GM12878 (cell line): ENCODE measurements around the gene SLC25A3. TPM values are rescaled to one million over a fixed set of nuclear protein-coding genes. Genes with fewer than 3 reads are reported as not detected.
"Not testable (repeated sequence)": the region's sequence is repeated elsewhere in the genome, so short reads cannot be mapped to it uniquely, and the experiment has no call there.

Source experiments
- ATAC-seq: fragments of 200-7000 bp; cut with Tn5 transposase; 3 replicates; pipeline ENCODE4 v1.9.1; 2020; ENCODE audit warnings: mild to moderate bottlenecking, moderate library complexity
- BruUV-seq: library from RNA; stranded (reverse); fragments of 400-500 nt; replicated peaks from 2 replicates; lab custom pipeline; 2021; lab: Mats Ljungman, UMichigan
- CTCF ChIA-PET: fragments of 300-600 bp; sonication (Branson Sonifier 250); formaldehyde crosslinking; extraction: SDS; loops from one replicate; lab custom pipeline; 2021; ENCODE audit warnings: inconsistent platforms; lab: Yijun Ruan, JAX
- POLR2A ChIA-PET: fragments of 350-600 bp; formaldehyde crosslinking; extraction: SDS; loops from one replicate; lab custom pipeline; 2021; ENCODE audit warnings: inconsistent platforms; lab: Charles Lee
- RAD21 ChIA-PET: fragments of 300-600 bp; sonication (Branson Sonifier 250); formaldehyde crosslinking; loops from one replicate; lab custom pipeline; 2023; ENCODE audit warnings: antibody characterized with exemption; ENCODE audit not compliant: unreplicated experiment; lab: Charles Lee
- SMC1A ChIA-PET: fragments of 300-600 bp; sonication (Branson Sonifier 250); formaldehyde crosslinking; loops from one replicate; lab custom pipeline; 2023; ENCODE audit not compliant: unreplicated experiment, uncharacterized antibody; lab: Charles Lee
- DNase-seq: peaks from one replicate; pipeline ENCODE4 v3.0.0-alpha.2; 2011; ENCODE audit warnings: low read depth, low spot score
- FAIRE-seq: peaks from 3 replicates; lab custom pipeline; 2011; peaks lifted over from hg19 to GRCh38; lab: Jason Lieb, UNC
- H2AFZ ChIP-seq: 2 replicates; pipeline ENCODE4 v1.6.0; 2011; ENCODE audit warnings: low read depth, low read length, control low read depth; ENCODE audit not compliant: control insufficient read depth
- H3K27ac ChIP-seq: 2 replicates; pipeline ENCODE4 v1.5.1; 2011; ENCODE audit warnings: control low read depth; ENCODE audit not compliant: control insufficient read depth, insufficient read depth
- H3K27me3 ChIP-seq, 2 experiments: replicated peaks in 1 of 2; 2 replicates each; pipeline versions ENCODE4 v1.6.0 to v1.6.1; 2011; ENCODE audit warnings: low read length in 1 of 2; ENCODE audit not compliant: control insufficient read depth in 2 of 2, insufficient read depth in 2 of 2
- H3K36me3 ChIP-seq, 2 experiments: 2 replicates each; pipeline ENCODE4 v1.5.1; 2011; ENCODE audit warnings: low read length in 1 of 2; ENCODE audit not compliant: control insufficient read depth in 2 of 2, insufficient read depth in 2 of 2
- H3K4me1 ChIP-seq: 2 replicates; pipeline ENCODE4 v1.6.1; 2011; ENCODE audit warnings: mild to moderate bottlenecking, low read length, moderate library complexity, mixed read lengths; ENCODE audit not compliant: control insufficient read depth, insufficient read depth
- H3K4me2 ChIP-seq: 2 replicates; pipeline ENCODE4 v1.6.0; 2011; ENCODE audit warnings: control low read depth; ENCODE audit not compliant: control insufficient read depth, insufficient read depth
- H3K4me3 ChIP-seq: fragments of 200-600 bp; sonication (generic); 2 replicates; pipeline ENCODE4 v1.5.1; 2016
- H3K79me2 ChIP-seq: 2 replicates; pipeline ENCODE4 v1.6.0; 2011; ENCODE audit warnings: low read length; ENCODE audit not compliant: control insufficient read depth, insufficient read depth
- H3K9ac ChIP-seq: 2 replicates; pipeline ENCODE4 v1.8.0; 2011; ENCODE audit warnings: low read length, control low read depth, mixed read lengths; ENCODE audit not compliant: control insufficient read depth, insufficient read depth
- H3K9me3 ChIP-seq: replicated peaks from 3 replicates; pipeline ENCODE4 v1.5.1; 2011; ENCODE audit warnings: mild to moderate bottlenecking, low read length; ENCODE audit not compliant: control insufficient read depth, insufficient read depth
- H4K20me1 ChIP-seq: 2 replicates; pipeline ENCODE4 v1.6.0; 2011; ENCODE audit not compliant: control insufficient read depth, insufficient read depth
- MYC ChIP-seq: IDR thresholded peaks from 2 replicates; pipeline ENCODE4 v1.6.1; 2011; ENCODE audit warnings: mild to moderate bottlenecking, low read length, moderate library complexity, inconsistent platforms; ENCODE audit not compliant: insufficient read depth, insufficient replicate concordance, insufficient read length, severe bottlenecking
- RAD21 ChIP-seq: IDR thresholded peaks from 2 replicates; pipeline ENCODE4 v1.6.1; 2011; ENCODE audit warnings: mild to moderate bottlenecking, low read depth, low read length, moderate library complexity; ENCODE audit not compliant: insufficient read depth
- SUZ12 ChIP-seq: fragments of 200-600 bp; sonication (generic); IDR thresholded peaks from one replicate; pipeline ENCODE4 v1.6.1; 2018; ENCODE audit warnings: antibody characterized with exemption, mild to moderate bottlenecking; ENCODE audit not compliant: unreplicated experiment
- WGBS: methylation state at CpG from one replicate; pipeline ENCODE4 v1.1.6; 2016; ENCODE audit warnings: low lambda C conversion rate; ENCODE audit not compliant: insufficient replicate concordance, insufficient coverage; ENCODE audit errors: missing lambda C conversion rate; 5-methylcytosine and 5-hydroxymethylcytosine counted together
- in situ Hi-C: fragments of 300-500 bp; cut with MboI; formaldehyde crosslinking; loops from 9 replicates; pipeline ENCODE4 v1.14.3; 2018; ENCODE audit warnings: mixed read lengths
- intact Hi-C: fragments of 100-400 bp; cut with micrococcal nuclease; formaldehyde crosslinking; loops from one replicate; pipeline ENCODE4 v1.14.2; 2022; ENCODE audit not compliant: unreplicated experiment
- polyA plus RNA-seq, 11 experiments: library from polyadenylated mRNA; depleted of rRNA in 4 of 11; unstranded in 6 of 11; stranded (reverse) in 5 of 11; fragments of >200 nt; fragmentation: Nextera tagmentation in 4 of 11; fragmentation: Illumina TruSeq in 1 of 11; extraction: Ambion mirVana in 4 of 11; extraction: Trizol in 1 of 11; gene quantifications; 1 replicate in 1 of 11; 2 replicates in 10 of 11; pipeline versions ENCODE4 v1.2.1 to v1.2.3, GENCODE V29; 2011 to 2016; ENCODE audit warnings: inconsistent platforms in 2 of 11, missing spikeins in 2 of 11, low read depth in 1 of 11
- total RNA-seq, 4 experiments: library from RNA; depleted of rRNA in 3 of 4; stranded (reverse); fragments of >200 nt in 3 of 4; fragmentation: Illumina TruSeq in 1 of 4; extraction: Trizol in 1 of 4; gene quantifications; 2 replicates each; pipeline versions ENCODE4 v1.2.1 to v1.2.3, GENCODE V29; 2013 to 2021
- TF ChIP-seq, protein P1 (sequence below): fragments of 450-650 bp; formaldehyde crosslinking; IDR thresholded peaks from 2 replicates; pipeline ENCODE4 v1.4.0; 2020; ENCODE audit warnings: mild to moderate bottlenecking, moderate library complexity

Gene SLC25A3
- total and polyA plus RNA-seq, 10 of the 15 experiments (the other 5 are each of a cell fraction or from before 2014, with no cell fraction given), result 314 to 700 (median 589) TPM

- TF ChIP-seq, protein P1, sequence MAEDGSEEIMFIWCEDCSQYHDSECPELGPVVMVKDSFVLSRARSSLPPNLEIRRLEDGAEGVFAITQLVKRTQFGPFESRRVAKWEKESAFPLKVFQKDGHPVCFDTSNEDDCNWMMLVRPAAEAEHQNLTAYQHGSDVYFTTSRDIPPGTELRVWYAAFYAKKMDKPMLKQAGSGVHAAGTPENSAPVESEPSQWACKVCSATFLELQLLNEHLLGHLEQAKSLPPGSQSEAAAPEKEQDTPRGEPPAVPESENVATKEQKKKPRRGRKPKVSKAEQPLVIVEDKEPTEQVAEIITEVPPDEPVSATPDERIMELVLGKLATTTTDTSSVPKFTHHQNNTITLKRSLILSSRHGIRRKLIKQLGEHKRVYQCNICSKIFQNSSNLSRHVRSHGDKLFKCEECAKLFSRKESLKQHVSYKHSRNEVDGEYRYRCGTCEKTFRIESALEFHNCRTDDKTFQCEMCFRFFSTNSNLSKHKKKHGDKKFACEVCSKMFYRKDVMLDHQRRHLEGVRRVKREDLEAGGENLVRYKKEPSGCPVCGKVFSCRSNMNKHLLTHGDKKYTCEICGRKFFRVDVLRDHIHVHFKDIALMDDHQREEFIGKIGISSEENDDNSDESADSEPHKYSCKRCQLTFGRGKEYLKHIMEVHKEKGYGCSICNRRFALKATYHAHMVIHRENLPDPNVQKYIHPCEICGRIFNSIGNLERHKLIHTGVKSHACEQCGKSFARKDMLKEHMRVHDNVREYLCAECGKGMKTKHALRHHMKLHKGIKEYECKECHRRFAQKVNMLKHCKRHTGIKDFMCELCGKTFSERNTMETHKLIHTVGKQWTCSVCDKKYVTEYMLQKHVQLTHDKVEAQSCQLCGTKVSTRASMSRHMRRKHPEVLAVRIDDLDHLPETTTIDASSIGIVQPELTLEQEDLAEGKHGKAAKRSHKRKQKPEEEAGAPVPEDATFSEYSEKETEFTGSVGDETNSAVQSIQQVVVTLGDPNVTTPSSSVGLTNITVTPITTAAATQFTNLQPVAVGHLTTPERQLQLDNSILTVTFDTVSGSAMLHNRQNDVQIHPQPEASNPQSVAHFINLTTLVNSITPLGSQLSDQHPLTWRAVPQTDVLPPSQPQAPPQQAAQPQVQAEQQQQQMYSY, result no peak
- no peak for TF ChIP-seq MYC
- TF ChIP-seq SUZ12, result no peak
- no peak for TF ChIP-seq RAD21
Measured at GRCh38 chr12:98639491-98639890, 46.0 kb downstream of the SLC25A3 start (continued).

DNA sequence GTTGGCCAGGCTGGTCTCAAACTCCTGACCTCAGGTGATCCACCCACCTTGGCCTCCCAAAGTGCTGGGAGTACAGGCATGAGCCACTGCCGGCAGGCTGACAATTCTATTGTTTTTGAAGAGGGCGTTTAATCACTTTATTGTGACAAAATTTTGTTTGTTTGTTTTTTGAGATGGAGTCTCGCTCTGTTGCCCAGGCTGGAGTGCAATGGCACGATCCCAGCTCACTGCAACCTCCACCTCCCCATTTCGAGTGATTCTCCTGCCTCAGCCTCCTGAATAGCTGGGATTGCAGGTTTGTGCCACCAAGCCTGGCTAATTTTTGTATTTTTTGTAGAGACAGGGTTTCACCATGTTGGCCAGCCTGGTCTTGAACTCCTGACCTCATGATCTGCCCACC is 49.3 kb downstream of the SLC25A3 start:
- BruUV-seq, H3K36me3 ChIP-seq, H4K20me1 ChIP-seq, in situ Hi-C loops, H3K27ac ChIP-seq, FAIRE-seq, H3K4me1 ChIP-seq, H2AFZ ChIP-seq, H3K27me3 ChIP-seq, ATAC-seq, DNase-seq, H3K9me3 ChIP-seq: not testable (repeated sequence)
- H3K4me3 ChIP-seq, result peak overlapping the region; percentile 98
- H3K9ac ChIP-seq, result peak overlapping the region; percentile 93
- POLR2A ChIA-PET, result interaction anchor here (0.7 to 2.2 kb wide), 5 partner anchors 21 to 799 kb away, joined by 3 to 15 read pairs (median 5); no protein-coding TSS in a partner anchor
- SMC1A ChIA-PET, result interaction anchor here (0.6 to 1.7 kb wide), 4 partner anchors 13 to 48 kb away, joined by 3 to 10 read pairs (median 4); partner anchors contain the start of gene SLC25A3
- peak overlapping the region; percentile 72; the same call in 1 of the 2 replicates for H3K4me2 ChIP-seq
- WGBS, result 100% methylated on average over 5 of the region's 5 CpGs
- RAD21 ChIA-PET, result interaction anchor here (1.6 to 2.2 kb wide), 2 partner anchors 30 to 49 kb away, joined by 6 to 17 read pairs; partner anchors contain the start of gene SLC25A3
- peaks cover 86% of the 10 kb centered on the region for H3K79me2 ChIP-seq
- CTCF ChIA-PET, result interaction anchor here (1.4 to 1.7 kb wide), 2 partner anchors 26 to 30 kb away, joined by 3 to 4 read pairs; no protein-coding TSS in a partner anchor
- intact Hi-C loops, result loop anchor here (2.0 kb wide), 1 partner anchor 30 kb away; no protein-coding TSS in a partner anchor
